Neuronal stem cell (in vitro differentiated cells): ENCODE data around the gene PSKH1.
"Not testable (repeated sequence)": the region's sequence is repeated elsewhere in the genome, so short reads cannot be mapped to it uniquely, and the experiment has no call there.

ENCODE experiments used
- DNase-seq: peaks from one replicate; pipeline ENCODE4 v3.0.0-alpha.2; 2013; ENCODE audit warnings: low spot score
- H2AFZ ChIP-seq: one replicate; pipeline ENCODE4 v1.6.1; 2013; ENCODE audit warnings: mild to moderate bottlenecking, low read length, inconsistent platforms
- H2AK5ac ChIP-seq: 2 replicates; pipeline ENCODE4 v1.6.1; 2013; ENCODE audit warnings: low read depth, mild to moderate bottlenecking, inconsistent platforms, low read length, moderate library complexity, mixed read lengths
- H2BK120ac ChIP-seq: 2 replicates; pipeline ENCODE4 v1.6.1; 2013; ENCODE audit warnings: low read depth, mild to moderate bottlenecking, inconsistent platforms, low read length, moderate library complexity, mixed read lengths
- H2BK12ac ChIP-seq: one replicate; pipeline ENCODE4 v1.6.1; 2013; ENCODE audit warnings: low read length, inconsistent platforms
- H2BK15ac ChIP-seq: 2 replicates; pipeline ENCODE4 v1.6.1; 2013; ENCODE audit warnings: mild to moderate bottlenecking, low read length, inconsistent platforms, mixed read lengths
- H2BK5ac ChIP-seq: one replicate; pipeline ENCODE4 v1.6.1; 2013; ENCODE audit warnings: inconsistent platforms, mild to moderate bottlenecking, low read length, moderate library complexity
- H3K14ac ChIP-seq: one replicate; pipeline ENCODE4 v1.6.1; 2013; ENCODE audit warnings: low read length, inconsistent platforms
- H3K18ac ChIP-seq: 2 replicates; pipeline ENCODE4 v1.6.1; 2013; ENCODE audit warnings: low read length, inconsistent platforms
- H3K23ac ChIP-seq: 2 replicates; pipeline ENCODE4 v1.6.1; 2013; ENCODE audit warnings: low read depth, mild to moderate bottlenecking, mixed read lengths, low read length, inconsistent platforms; ENCODE audit not compliant: poor library complexity
- H3K27ac ChIP-seq: replicated peaks from 3 replicates; pipeline ENCODE4 v1.5.1; 2013; ENCODE audit warnings: low read length, inconsistent platforms
- H3K27me3 ChIP-seq, 3 experiments: 2 replicates each; pipeline ENCODE4 v1.6.1; 2013; ENCODE audit warnings: low read length in 3 of 3, mild to moderate bottlenecking in 2 of 3, inconsistent platforms in 1 of 3, low read depth in 1 of 3, mixed read lengths in 1 of 3, moderate library complexity in 1 of 3; ENCODE audit not compliant: control insufficient read depth in 3 of 3, insufficient read depth in 3 of 3
- H3K36me3 ChIP-seq, 2 donors: replicated peaks in 1 of 2; 2 replicates each; pipeline ENCODE4 v1.6.1; 2013; ENCODE audit warnings: low read length in 2 of 2; ENCODE audit not compliant: control insufficient read depth in 2 of 2, insufficient read depth in 2 of 2
- H3K4ac ChIP-seq: 2 replicates; pipeline ENCODE4 v1.6.1; 2013; ENCODE audit warnings: inconsistent platforms, mild to moderate bottlenecking, low read length, moderate library complexity
- H3K4me1 ChIP-seq, 2 donors: 1 replicate in 1 of 2; 2 replicates in 1 of 2; pipeline ENCODE4 v1.6.1; 2013; ENCODE audit warnings: low read length in 2 of 2, low read depth in 1 of 2; ENCODE audit not compliant: control insufficient read depth in 2 of 2, insufficient read depth in 1 of 2
- H3K4me2 ChIP-seq: one replicate; pipeline ENCODE4 v1.6.1; 2013; ENCODE audit warnings: mild to moderate bottlenecking, low read length, inconsistent platforms; ENCODE audit not compliant: insufficient read depth, poor library complexity, severe bottlenecking
- H3K4me3 ChIP-seq, 2 donors: 2 replicates each; pipeline ENCODE4 v1.5.1; 2013; ENCODE audit warnings: low read length in 2 of 2, mild to moderate bottlenecking in 2 of 2, inconsistent platforms in 1 of 2, moderate library complexity in 1 of 2
- H3K79me1 ChIP-seq: one replicate; pipeline ENCODE4 v1.6.1; 2013; ENCODE audit warnings: low read depth, mild to moderate bottlenecking, inconsistent platforms, low read length, moderate library complexity
- H3K9ac ChIP-seq: one replicate; pipeline ENCODE4 v1.6.1; 2013; ENCODE audit warnings: mild to moderate bottlenecking, low read depth, low read length, inconsistent platforms; ENCODE audit not compliant: poor library complexity
- H3K9me3 ChIP-seq, 2 donors: replicated peaks in 1 of 2; 2 replicates each; pipeline versions ENCODE3 to v1.6.1; 2013; ENCODE audit warnings: low read length in 2 of 2, mild to moderate bottlenecking in 2 of 2, inconsistent platforms in 1 of 2, low read depth in 1 of 2, mixed read lengths in 1 of 2, moderate library complexity in 1 of 2; ENCODE audit not compliant: control insufficient read depth in 2 of 2, insufficient read depth in 1 of 2
- H4K8ac ChIP-seq: one replicate; pipeline ENCODE4 v1.6.1; 2013; ENCODE audit warnings: low read depth, mild to moderate bottlenecking, inconsistent platforms, low read length, moderate library complexity
- H4K91ac ChIP-seq: one replicate; pipeline ENCODE4 v1.6.1; 2013; ENCODE audit warnings: low read length, low read depth, mild to moderate bottlenecking, inconsistent platforms; ENCODE audit not compliant: poor library complexity
- WGBS, 2 donors: extraction: QIAGEN DNeasy Blood & Tissue Kit; methylation state at CpG; one replicate each; pipeline ENCODE4 v1.1.7; 2013; ENCODE audit warnings: missing lambda C conversion rate in 2 of 2, mixed read lengths in 1 of 2; ENCODE audit not compliant: insufficient read length in 2 of 2, insufficient replicate concordance in 1 of 2; ENCODE audit errors: extremely low coverage in 2 of 2; 5-methylcytosine and 5-hydroxymethylcytosine counted together

The PSKH1 gene

DNA sequence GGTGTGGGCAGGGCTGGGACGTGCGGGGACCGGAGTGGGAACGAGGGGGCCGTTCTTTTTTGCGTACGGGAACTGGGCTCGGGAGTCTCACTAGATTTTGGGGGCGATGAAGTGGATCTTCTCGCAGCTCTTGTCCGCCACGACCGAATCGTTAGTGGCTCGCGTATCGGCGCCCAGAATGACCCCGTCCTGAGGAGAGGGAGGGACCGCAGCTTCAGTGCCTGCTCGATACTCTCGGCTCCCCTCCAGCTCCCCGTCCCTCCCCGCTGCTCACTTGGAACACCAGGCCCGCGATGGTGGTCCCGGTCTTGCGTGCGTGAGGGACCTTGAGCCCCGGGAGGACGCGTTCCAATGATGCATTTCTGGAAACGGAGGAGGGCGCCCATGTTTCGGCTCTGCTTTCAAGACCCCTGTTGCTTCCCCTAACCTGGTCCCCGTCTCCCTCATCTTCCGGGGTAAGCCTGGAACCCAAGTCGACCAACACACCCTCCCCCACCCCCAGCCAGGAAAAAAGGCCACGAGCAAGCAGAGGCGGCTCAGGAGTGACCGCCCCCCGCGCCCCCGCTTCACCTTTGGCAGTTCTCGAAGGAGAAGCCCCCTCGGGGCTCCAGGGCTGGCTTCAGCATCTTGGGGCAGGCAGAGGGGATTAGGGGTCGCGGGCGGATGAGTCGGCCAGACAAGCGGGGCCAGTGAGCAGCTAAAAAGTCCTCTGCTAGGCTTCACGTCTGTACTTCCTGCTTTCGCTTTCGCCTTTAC is 43.2 kb downstream of the PSKH1 start, which contains the start of gene PSMB10:
Gene PSMB10 (minus strand): TSS at position 727 of the 756 bp plus-strand sequence. CDS start 101 bp downstream, at position 626.
- Histone ChIP-seq H3K9me3 (no peaks in the 10 kb centered on the region), H4K8ac (no peak within 1 kb of the TSS), H2BK15ac (peak within 1 kb of the TSS; percentile 99), H2AK5ac (peak within 1 kb of the TSS; percentile 88), H3K23ac (peak within 1 kb of the TSS; percentile 100), H3K27me3 (peaks cover 0 to 4% (median 0%) of the 10 kb centered on the region in 3 experiments), H3K36me3 (peaks cover 10 to 24% of the 10 kb centered on the region in 2 donors), H3K79me1 (peaks cover 6% of the 10 kb centered on the region), H2AFZ (peak within 1 kb of the TSS; percentile 97), H3K9ac (peak within 1 kb of the TSS; percentile 100), H3K4me3 (peak within 1 kb of the TSS; percentile 88 to 97), H2BK12ac (peak within 1 kb of the TSS; percentile 93), H2BK5ac (peak within 1 kb of the TSS; percentile 94), H3K4ac (no peak within 1 kb of the TSS), H2BK120ac (peak within 1 kb of the TSS; percentile 28), H4K91ac (no peak within 1 kb of the TSS), H3K18ac (peak within 1 kb of the TSS; percentile 100), H3K14ac (peak within 1 kb of the TSS; percentile 96), H3K4me1 (peaks cover 11 to 17% of the 10 kb centered on the region in 2 donors), H3K4me2 (peak within 1 kb of the TSS; percentile 98), H3K27ac (peak within 1 kb of the TSS; percentile 60)
- no CpG with 5 or more reads among the region's 54 CpGs for WGBS, 2 donors
- DNase-seq, result peak; percentile 37

DNA sequence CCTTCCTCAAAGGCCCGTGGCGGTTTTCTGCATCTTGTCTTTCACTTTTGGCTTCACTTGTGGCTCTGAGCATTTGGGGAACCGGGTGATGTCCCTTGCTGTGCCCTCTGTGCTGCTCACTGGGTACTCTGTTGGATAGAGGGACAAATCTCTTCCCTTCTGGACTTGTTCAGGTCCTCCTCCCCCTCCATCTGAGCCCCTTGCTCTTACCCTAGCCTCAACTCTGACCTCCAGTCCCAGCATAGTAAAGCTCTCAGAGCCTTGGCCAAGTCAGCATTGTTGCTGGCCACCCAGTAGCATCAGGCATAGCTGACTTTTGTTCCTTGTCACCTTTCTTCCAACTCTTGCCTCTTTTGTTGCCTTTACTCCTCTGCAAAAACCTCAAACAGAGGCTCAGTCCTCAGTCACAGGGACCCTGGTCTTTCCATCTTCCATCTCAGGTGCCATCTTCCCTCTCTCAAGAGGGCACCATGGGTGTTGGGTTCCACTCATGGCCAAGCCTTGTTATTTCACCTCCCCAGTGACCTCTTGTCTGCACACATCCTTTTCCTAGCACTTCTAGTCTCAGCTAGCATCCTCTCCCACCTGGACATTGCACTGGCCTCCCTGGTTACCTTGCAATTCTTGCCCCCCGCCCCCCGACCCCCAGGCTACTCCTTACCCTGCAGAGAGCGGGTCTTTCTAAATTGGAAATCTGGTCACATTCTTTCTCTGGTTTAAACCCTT is 44.0 kb downstream of the PSKH1 start:
- Histone ChIP-seq H3K4me1 (peaks cover 11 to 17% of the 10 kb centered on the region in 2 donors), H3K9ac (no peak overlapping the region), H3K4me3 (peak overlapping the region; percentile 88 to 97), H2BK12ac (no peak overlapping the region), H3K27me3 (peaks cover 0 to 4% (median 0%) of the 10 kb centered on the region in 3 experiments), H3K9me3 (no peaks in the 10 kb centered on the region), H2BK15ac (no peak overlapping the region), H3K27ac (no peak overlapping the region), H2AFZ (peak overlapping the region; percentile 97), H2BK5ac (no peak overlapping the region), H2BK120ac (no peak overlapping the region), H3K4me2 (peak overlapping the region; percentile 98), H3K36me3 (peaks cover 10 to 21% of the 10 kb centered on the region in 2 donors), H4K91ac (no peak overlapping the region), H3K23ac (no peak overlapping the region), H3K79me1 (peaks cover 6% of the 10 kb centered on the region), H3K14ac (no peak overlapping the region), H2AK5ac (no peak overlapping the region), H3K4ac (no peak overlapping the region), H4K8ac (no peak overlapping the region), H3K18ac (no peak overlapping the region)
- WGBS, 2 donors, result no CpG with 5 or more reads among the region's 6 CpGs
- DNase-seq, result no peak

DNA sequence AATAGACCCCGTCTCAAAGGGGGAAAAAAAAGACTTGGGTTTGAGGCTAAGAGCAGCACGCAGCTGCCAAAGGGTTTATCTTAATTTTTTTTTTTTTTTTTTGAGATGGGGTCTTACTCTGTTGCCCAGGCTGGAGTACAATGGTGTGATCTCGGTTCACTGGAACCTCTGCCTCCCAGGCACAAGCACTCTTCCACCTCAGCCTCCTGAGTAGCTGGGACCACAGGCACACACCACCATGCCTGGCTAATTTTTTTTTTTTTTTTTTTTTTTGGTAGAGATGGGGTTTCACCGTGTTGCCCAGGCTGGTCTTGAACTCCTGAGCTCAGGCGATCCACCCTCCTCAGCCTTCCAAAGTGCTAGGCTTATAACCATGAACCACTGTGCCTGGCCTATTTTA is 44.7 kb downstream of the PSKH1 start:
- not testable (repeated sequence) for H3K4me2 ChIP-seq, H2AFZ ChIP-seq, H3K9me3 ChIP-seq, H3K27me3 ChIP-seq, H3K23ac ChIP-seq, H2AK5ac ChIP-seq, H4K91ac ChIP-seq, H3K79me1 ChIP-seq, H2BK5ac ChIP-seq, H3K9ac ChIP-seq, H4K8ac ChIP-seq, H2BK15ac ChIP-seq, H3K27ac ChIP-seq, H3K4ac ChIP-seq, H3K14ac ChIP-seq, H3K18ac ChIP-seq, H2BK120ac ChIP-seq, H2BK12ac ChIP-seq, DNase-seq
- WGBS, 2 donors, result no CpG with 5 or more reads among the region's 5 CpGs
- Histone ChIP-seq H3K4me1 (peaks cover 11 to 17% of the 10 kb centered on the region in 2 donors), H3K36me3 (peaks cover 14 to 22% of the 10 kb centered on the region in 2 donors), H3K4me3 (peak overlapping the region in 1 of 2 donors; percentile 97)
